Uterus (tissue), 4 donors: Measurements from ENCODE around the gene RASGEF1C. TPM values are rescaled to one million over a fixed set of nuclear protein-coding genes. Genes with fewer than 3 reads are reported as not detected.

Source experiments
- DNase-seq, 2 donors: peaks; one replicate each; pipeline ENCODE4 v3.0.0-alpha.2; 2019 to 2020
- H3K27ac ChIP-seq, 2 donors: fragments of 200-600 bp; sonication (generic); 1 replicate in 1 of 2; 2 replicates in 1 of 2; pipeline ENCODE4 v1.5.1; 2016 to 2018
- H3K27me3 ChIP-seq, 2 donors: fragments of 200-600 bp; sonication (generic); one replicate each; pipeline ENCODE4 v1.5.1; 2018 to 2019; ENCODE audit warnings: control low read depth in 1 of 2
- H3K36me3 ChIP-seq, 2 donors: fragments of 200-600 bp; sonication (generic); one replicate each; pipeline ENCODE4 v1.5.1; 2019; ENCODE audit warnings: control low read depth in 1 of 2
- H3K4me1 ChIP-seq, 2 donors: fragments of 200-600 bp; sonication (generic); one replicate each; pipeline ENCODE4 v1.5.1; 2018 to 2019; ENCODE audit warnings: control low read depth in 1 of 2
- H3K4me3 ChIP-seq, 2 donors: fragments of 200-600 bp; sonication (generic); 1 replicate in 1 of 2; 2 replicates in 1 of 2; pipeline ENCODE4 v1.5.1; 2018 to 2019; ENCODE audit warnings: mild to moderate bottlenecking in 1 of 2
- H3K9me3 ChIP-seq, 2 donors: fragments of 200-600 bp; sonication (generic); one replicate each; pipeline ENCODE4 v1.5.1; 2019; ENCODE audit warnings: control low read depth in 1 of 2
- CTCF ChIP-seq, 4 experiments: fragments of 200-600 bp in 2 of 4; fragments of 450-650 bp in 2 of 4; sonication (generic) in 2 of 4; IDR thresholded peaks; one replicate each; pipeline ENCODE4 v1.5.1; 2016 to 2019; ENCODE audit warnings: antibody characterized with exemption in 4 of 4, mild to moderate bottlenecking in 2 of 4, moderate library complexity in 1 of 4
- POLR2A ChIP-seq, 2 donors: fragments of 450-650 bp; IDR thresholded peaks; one replicate each; pipeline ENCODE4 v1.6.1; 2016; ENCODE audit warnings: antibody characterized with exemption in 2 of 2, mild to moderate bottlenecking in 1 of 2, moderate library complexity in 1 of 2
- intact Hi-C: fragments of 100-400 bp; cut with DNase I; formaldehyde crosslinking; loops from one replicate; pipeline ENCODE4 v1.15.1; 2023; ENCODE audit warnings: low total_unique reads
- total RNA-seq, 4 donors: library from RNA; depleted of rRNA in 3 of 4; stranded (reverse); fragments of >200 nt in 3 of 4; gene quantifications; one replicate each; pipeline versions ENCODE4 v1.1.0 to v1.2.4, GENCODE V29; 2014 to 2023
- donor health status: DM: yes; HTN: yes; CAD: no.

The RASGEF1C gene
- total RNA-seq, 4 donors from 2014 or later, result 1.2 TPM; not detected in 3

GRCh38 chr5:180109920-180110319, 99.1 kb downstream of the RASGEF1C start:
- no peaks in the 10 kb centered on the region for H3K27me3 ChIP-seq
- H3K4me3 ChIP-seq, result no peak overlapping the region
- peaks cover 0 to 13% of the 10 kb centered on the region in 2 donors for H3K9me3 ChIP-seq
- DNase-seq, result no peak
- TF ChIP-seq CTCF (IDR thresholded peaks at IDR 0.05), result no peak
- no peak for TF ChIP-seq POLR2A (IDR thresholded peaks at IDR 0.05)
- no peaks in the 10 kb centered on the region for H3K36me3 ChIP-seq
- intact Hi-C loops, result no loop called here
- H3K4me1 ChIP-seq, result no peaks in the 10 kb centered on the region
- no peak overlapping the region for H3K27ac ChIP-seq

- no peak overlapping the region for H3K4me3 ChIP-seq
- no peak overlapping the region for H3K27ac ChIP-seq
- no peaks in the 10 kb centered on the region for H3K4me1 ChIP-seq
- no peak for TF ChIP-seq CTCF (IDR thresholded peaks at IDR 0.05)
- no peak for TF ChIP-seq POLR2A (IDR thresholded peaks at IDR 0.05)
- no peaks in the 10 kb centered on the region for H3K36me3 ChIP-seq
- H3K9me3 ChIP-seq, result peaks cover 0 to 13% of the 10 kb centered on the region in 2 donors
- H3K27me3 ChIP-seq, result no peaks in the 10 kb centered on the region
- no peak for DNase-seq
- intact Hi-C loops, result no loop called here
These were observed 102.0 kb downstream of the RASGEF1C start for GRCh38 chr5:180107005-180107404.

GRCh38 chr5:180105827-180106312, 103.1 kb downstream of the RASGEF1C start:
- DNase-seq, result no peak
- Histone ChIP-seq H3K4me3 (no peak overlapping the region), H3K36me3 (no peaks in the 10 kb centered on the region), H3K4me1 (no peaks in the 10 kb centered on the region), H3K27me3 (no peaks in the 10 kb centered on the region), H3K9me3 (peaks cover 0 to 13% of the 10 kb centered on the region in 2 donors), H3K27ac (no peak overlapping the region)
- intact Hi-C loops, result no loop called here
- TF ChIP-seq POLR2A (IDR thresholded peaks at IDR 0.05), result no peak
- TF ChIP-seq CTCF (IDR thresholded peaks at IDR 0.05), result no peak

GRCh38 chr5:180104168-180104530, 104.9 kb downstream of the RASGEF1C start:
- Histone ChIP-seq H3K4me3 (no peak overlapping the region), H3K9me3 (peaks cover 0 to 13% of the 10 kb centered on the region in 2 donors), H3K27me3 (no peaks in the 10 kb centered on the region), H3K4me1 (no peaks in the 10 kb centered on the region), H3K27ac (no peak overlapping the region), H3K36me3 (no peaks in the 10 kb centered on the region)
- no peak for TF ChIP-seq POLR2A (IDR thresholded peaks at IDR 0.05)
- no peak for TF ChIP-seq CTCF (IDR thresholded peaks at IDR 0.05)
- intact Hi-C loops, result no loop called here
- no peak for DNase-seq

GRCh38 chr5:180103487-180104167, 105.4 kb downstream of the RASGEF1C start:
- intact Hi-C loops, result no loop called here
- Histone ChIP-seq H3K27me3 (no peaks in the 10 kb centered on the region), H3K27ac (no peak overlapping the region), H3K9me3 (peaks cover 0 to 13% of the 10 kb centered on the region in 2 donors), H3K36me3 (no peaks in the 10 kb centered on the region), H3K4me1 (no peaks in the 10 kb centered on the region), H3K4me3 (no peak overlapping the region)
- no peak for DNase-seq
- no peak for TF ChIP-seq POLR2A (IDR thresholded peaks at IDR 0.05)
- no peak for TF ChIP-seq CTCF (IDR thresholded peaks at IDR 0.05)
